ENCODE results near the gene PIGC.

Gene PIGC

GRCh38 chr1:172427191-172427590 lies 16.7 kb downstream of the PIGC start:
- no peak for DNase-seq

GRCh38 chr1:172425339-172425738 lies 18.5 kb downstream of the PIGC start:
- DNase-seq: no peak

DNA sequence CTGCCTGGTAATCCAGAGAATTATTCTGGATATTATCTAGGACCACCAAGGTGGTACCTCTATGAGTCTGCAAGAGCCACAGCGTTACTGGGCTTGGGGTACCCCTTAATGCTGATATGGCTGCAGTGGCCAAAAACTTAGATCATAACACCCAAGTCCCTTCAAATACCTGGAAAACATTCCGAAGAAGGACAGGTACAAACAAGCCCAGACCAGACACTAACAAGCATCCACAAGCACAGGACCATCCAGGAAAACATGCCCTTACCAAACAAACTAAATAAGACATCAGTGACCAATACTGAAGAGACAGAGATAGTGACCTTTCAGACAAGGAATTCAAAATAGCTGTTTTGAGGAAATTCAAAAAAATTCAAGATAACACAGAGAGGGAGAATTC lies 20.5 kb downstream of the PIGC start:
- no peak for DNase-seq

GRCh38 chr1:172421974-172422604 lies 21.8 kb downstream of the PIGC start:
- DNase-seq: no peak

- DNase-seq: no peak
Observed at GRCh38 chr1:172420385-172420784, 23.5 kb downstream of the PIGC start, which contains the start of gene C1orf105. Gene C1orf105, plus strand, starts transcription at chr1:172420685. Its CDS starts 201 bp downstream, at chr1:172420886.

GRCh38 chr1:172417557-172417956 lies 26.3 kb downstream of the PIGC start:
- DNase-seq: no peak

DNA sequence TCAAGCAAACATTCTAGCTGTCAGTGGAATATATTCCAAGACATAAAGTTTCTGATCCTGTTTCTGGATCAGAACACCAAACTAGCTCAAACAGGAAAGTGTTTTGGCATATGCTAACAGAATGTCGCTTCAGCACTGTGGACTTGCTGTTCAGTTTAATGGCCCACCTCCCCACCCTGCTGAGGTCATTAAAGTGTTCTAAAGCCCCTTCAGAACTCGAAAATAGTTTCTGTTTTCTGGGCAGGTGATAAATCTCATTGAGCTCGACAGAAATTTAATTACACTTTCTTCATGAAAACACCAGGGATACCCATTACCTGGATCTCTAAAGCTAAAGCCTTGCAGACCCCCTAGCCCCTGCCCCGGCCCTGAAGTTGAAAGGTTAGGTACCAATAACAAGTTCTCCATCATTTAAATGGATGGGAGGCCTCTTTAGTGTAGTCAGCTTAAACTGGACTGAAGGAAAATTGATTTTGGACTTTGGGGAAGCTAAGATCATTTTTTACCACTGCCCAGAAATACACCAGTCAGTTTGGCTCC lies 27.3 kb downstream of the PIGC start:
- DNase-seq: no peak

- DNase-seq: no peak
Observed at GRCh38 chr1:172414331-172414730, 29.5 kb downstream of the PIGC start.

DNA sequence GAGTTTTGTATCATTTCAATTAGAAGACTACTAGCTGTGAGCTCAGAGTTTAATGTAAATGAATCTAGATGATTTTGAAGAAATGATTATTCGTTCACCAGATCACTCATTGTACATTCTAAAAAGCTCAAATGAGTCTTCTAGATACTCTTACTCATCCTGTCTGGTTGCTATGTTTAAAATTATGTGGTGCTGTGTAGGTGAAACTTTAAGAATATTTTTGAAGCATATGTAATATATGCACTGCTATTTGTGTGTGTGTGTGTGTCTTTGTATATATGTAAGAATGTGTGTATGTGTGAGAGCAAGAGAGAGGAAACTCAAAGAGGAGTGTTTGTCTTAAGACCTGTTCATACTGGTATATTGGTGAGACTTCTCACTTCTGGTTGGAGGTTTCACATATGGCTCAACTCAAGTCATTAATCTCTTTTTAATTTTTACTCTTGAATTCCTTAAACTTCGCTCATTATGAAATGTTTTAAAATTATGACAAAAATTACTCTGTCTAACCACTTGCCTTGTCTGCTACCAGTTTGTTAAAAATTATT lies 32.0 kb downstream of the PIGC start:
- no peak for DNase-seq

DNA sequence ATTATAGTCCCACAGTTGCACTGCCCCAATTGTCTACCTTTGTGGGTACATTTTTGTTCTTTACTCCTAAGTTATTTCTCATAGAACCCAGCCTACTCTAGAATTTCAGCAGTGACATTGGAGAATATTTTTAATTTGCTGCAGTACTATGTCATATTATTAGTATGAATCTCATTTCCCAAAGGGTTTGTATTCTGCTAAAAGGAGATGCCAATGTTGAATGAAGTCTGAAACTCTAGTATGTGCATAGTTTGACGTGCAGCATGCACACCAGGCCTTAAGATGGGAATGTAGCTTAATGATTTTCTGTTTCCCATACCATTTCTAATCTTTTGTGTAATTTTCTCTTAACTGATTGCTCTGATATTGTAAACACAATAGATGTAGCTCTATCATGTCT lies 33.8 kb downstream of the PIGC start:
- no peak for DNase-seq

- DNase-seq: no peak
Observed at GRCh38 chr1:172408958-172409357, 34.9 kb downstream of the PIGC start.

DNA sequence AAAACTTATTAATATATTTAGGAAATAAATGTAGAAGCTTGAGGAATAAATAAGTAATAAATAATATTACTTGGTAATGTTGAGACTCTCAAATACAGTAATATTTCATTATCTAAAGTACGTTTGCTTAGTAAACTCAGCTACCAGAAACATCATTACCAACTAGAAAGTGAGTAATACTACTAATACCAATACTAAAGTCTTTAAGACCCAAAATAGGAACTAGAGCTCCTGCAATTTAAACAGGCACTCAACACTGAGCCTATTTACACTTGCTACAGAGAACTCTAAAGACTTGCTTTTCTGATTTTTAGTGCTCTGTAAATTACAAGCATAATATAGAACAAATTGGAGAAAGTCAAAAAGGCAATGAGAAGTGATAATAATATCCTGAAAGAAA lies 36.9 kb downstream of the PIGC start:
- DNase-seq: no peak

GRCh38 chr1:172405912-172406311 lies 38.0 kb downstream of the PIGC start:
- no peak for DNase-seq

DNA sequence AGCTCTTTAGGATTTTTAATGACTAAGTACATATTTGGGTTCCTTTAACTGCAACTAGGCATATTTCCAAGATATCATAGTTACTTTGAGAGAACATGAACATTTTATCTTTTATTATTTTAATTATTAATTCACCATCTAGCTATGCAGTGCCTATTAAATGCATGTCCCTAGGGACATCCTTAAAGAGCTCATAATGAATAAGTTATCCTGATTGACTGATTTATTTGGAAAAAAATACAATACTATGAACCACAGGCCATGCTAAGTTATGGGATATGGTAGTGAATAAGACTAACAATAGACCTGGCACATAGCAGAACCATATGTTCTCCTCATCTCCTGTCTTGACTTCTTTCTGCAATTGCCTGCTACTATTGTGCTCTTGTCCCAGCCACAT lies 39.7 kb downstream of the PIGC start:
- DNase-seq: no peak

- DNase-seq: no peak
Observed at GRCh38 chr1:172402878-172403569, 40.8 kb downstream of the PIGC start.

DNA sequence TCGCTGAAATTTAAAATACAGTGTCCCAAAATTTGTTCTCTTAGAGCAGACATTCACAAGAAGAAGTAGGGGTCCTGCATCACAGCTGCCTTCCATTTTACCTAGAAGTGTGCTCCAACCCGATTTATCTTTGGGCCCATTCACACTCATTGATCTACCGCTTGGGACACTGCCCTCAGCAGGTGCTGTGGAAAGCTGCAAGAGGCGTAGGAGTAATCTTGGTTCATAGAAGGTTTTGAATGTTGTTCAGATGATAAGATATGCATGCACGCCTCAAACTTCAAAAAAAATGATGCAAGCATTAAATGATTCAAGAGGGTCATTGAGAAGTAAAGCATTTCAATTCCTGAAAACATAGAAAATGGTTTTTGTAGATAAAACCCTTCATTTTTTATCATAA lies 42.0 kb downstream of the PIGC start:
- DNase-seq: peak; percentile 22

DNA sequence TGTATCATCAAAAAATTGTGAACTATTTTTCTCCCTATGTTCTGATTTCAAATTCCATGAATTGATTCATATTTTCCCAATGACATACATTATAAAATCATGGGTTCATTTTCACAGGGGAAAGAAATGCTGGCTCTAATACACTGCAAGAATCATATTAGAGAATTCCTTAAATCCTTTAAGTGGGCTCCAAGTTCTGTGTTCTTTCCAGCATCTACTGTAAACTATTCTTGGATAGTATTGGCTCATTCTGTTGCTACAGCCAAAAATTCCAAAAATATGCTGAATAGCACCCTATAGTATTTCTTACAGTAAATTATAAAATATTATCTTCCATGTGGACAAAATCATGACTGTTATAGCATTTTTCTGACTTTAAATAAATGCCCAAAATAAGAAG lies 42.4 kb downstream of the PIGC start:
- no peak for DNase-seq

DNA sequence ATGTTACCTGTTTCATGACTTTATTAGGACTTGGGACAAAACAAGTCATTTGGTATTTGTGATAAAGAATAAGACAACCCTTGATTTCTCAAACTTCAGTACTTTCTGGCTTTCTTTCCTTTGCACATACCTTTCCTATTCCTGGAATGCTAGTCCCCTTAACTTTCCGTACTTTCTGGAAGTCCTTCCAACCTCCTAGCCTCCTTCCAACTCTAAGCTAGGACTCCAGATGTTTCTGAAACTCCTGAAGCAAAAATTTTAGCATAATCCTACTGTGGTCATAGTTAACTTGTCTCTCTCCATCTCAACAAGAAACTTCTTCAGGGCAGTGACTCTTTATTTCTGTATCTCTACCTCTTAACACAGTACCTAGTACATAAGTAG lies 43.2 kb downstream of the PIGC start:
- no peak for DNase-seq

DNA sequence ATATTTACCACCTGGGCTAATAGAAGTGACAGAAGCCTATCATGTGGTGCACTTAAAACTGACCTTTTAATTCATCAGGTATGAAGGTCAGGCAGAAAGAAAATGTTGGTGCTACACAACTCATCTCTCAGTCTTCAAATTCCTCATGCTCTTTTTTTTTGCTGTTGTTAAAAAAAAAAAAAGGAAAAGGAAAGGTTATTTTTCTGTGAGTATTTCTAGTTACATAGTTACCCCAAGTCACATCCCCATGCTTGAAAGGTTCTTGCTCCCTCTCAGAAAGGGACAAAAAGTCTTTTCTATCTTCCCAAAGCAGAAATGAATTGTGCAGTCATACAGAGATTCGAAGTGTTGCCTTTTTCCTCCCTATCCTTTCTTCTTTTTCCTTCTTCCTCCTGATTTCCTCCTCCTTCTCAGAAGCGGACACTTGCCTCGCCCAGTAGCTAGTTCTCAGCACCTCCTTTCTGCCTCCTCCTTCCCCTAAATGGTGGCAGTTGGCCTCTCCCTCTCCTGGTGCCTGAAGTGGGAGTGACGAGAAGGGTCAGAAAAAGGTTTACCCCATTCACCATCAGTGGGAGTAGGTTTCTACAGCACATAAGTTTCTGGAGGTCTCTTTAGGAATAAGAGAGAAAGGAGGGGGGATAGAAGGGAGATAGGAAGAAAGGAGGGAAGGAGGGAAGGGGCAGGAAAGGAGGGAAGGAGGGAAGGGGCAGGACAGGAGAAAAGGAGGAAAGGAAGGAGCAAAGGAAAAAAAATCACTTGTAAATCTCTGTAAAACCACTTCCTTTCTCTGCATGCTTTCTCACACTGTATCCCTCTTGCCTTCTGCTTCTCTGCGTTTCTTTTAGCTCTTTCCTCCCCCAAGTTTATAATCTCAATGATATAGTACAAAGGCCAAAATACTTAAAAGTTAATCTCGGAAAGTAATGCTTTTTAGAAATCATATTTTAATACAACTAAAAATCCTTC lies 43.8 kb downstream of the PIGC start:
- DNase-seq: no peak

- DNase-seq: peak; percentile 66
Observed at GRCh38 chr1:172398970-172399755, 44.7 kb downstream of the PIGC start.

DNA sequence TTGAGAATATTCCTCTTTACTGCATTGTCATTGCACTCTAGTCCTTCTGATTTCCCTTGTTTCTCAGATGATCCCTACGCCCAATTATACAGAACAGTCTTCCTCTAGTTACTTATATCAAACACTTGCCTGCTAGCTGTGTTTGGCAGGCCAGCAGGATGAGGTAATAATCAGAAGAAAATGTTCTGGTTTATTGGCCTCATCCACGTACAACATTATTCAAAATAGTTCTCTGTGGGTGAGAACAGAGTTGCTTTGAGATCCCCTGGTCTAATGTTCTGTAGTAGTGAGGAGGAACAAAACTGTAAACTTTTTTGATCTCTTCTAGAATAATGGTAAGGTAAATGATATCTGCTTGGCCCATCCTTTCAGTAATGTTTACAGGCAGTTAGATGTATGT lies 45.7 kb downstream of the PIGC start:
- peak; percentile 34 for DNase-seq

DNA sequence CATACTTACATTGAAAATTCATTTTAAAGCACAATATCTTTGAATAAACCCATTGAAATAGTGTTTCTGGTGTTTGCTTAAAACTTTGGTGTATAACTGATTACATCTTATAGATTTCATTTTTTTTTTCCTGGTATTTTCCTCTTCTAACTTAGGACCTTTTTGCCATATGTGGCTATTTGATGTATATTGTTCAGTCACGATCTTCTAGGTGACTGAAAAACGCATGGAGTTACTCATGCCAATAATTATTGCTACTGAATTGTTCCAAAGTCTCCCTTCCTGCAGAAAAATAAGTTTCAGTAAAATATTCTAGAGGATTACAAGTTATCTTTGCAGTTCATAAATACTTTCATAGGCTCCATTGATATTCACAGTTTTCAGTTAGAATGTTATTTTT lies 46.2 kb downstream of the PIGC start:
- DNase-seq: no peak
